Progenitor cell of endocrine pancreas (in vitro differentiated cells): ENCODE measurements around the gene ATR. TPM values are rescaled to one million over a fixed set of nuclear protein-coding genes. Genes with fewer than 3 reads are reported as not detected.
"Not testable (repeated sequence)": the region's sequence is repeated elsewhere in the genome, so short reads cannot be mapped to it uniquely, and the experiment has no call there.

ENCODE experiments used
- DNase-seq: peaks from one replicate; pipeline ENCODE4 v3.0.0; 2021; ENCODE audit warnings: low spot score; ENCODE audit not compliant: unreplicated experiment
- H3K27ac Mint-ChIP-seq: 2 replicates; pipeline ENCODE4 v1.8.0; 2021; ENCODE audit warnings: mild to moderate bottlenecking, moderate library complexity, mixed read lengths
- H3K27me3 Mint-ChIP-seq: 2 replicates; pipeline ENCODE4 v1.8.0; 2021; ENCODE audit warnings: mixed read lengths
- H3K36me3 Mint-ChIP-seq: 2 replicates; pipeline ENCODE4 v1.8.0; 2022; ENCODE audit warnings: mixed read lengths; ENCODE audit not compliant: insufficient read depth
- H3K4me1 Mint-ChIP-seq: 2 replicates; pipeline ENCODE4 v1.8.0; 2021; ENCODE audit warnings: low read depth, mixed read lengths
- H3K4me3 Mint-ChIP-seq: 2 replicates; pipeline ENCODE4 v1.8.0; 2021; ENCODE audit warnings: low read depth, mild to moderate bottlenecking, moderate library complexity, mixed read lengths
- H3K9me3 Mint-ChIP-seq: 2 replicates; pipeline ENCODE4 v1.8.0; 2021; ENCODE audit warnings: low read depth, mixed read lengths
- CTCF ChIP-seq: fragments of 200-600 bp; sonication (generic); IDR thresholded peaks from one replicate; pipeline ENCODE4 v1.5.0; 2021; ENCODE audit warnings: antibody characterized with exemption, mild to moderate bottlenecking; ENCODE audit not compliant: unreplicated experiment
- total RNA-seq: library from RNA; stranded (reverse); gene quantifications from 2 replicates; pipeline ENCODE4 v1.2.1, GENCODE V29; 2021

Gene ATR
- total RNA-seq, 1 donor from 2014 or later, result 20.3 TPM

GRCh38 chr3:142577696-142578328 is 721 bp downstream of the ATR start:
- no peak for DNase-seq

GRCh38 chr3:142576792-142577191 is 1.7 kb downstream of the ATR start:
- TF ChIP-seq CTCF, result no peak
- peaks cover 13% of the 10 kb centered on the region for H3K4me1 Mint-ChIP-seq
- no peak overlapping the region for H3K27ac Mint-ChIP-seq
- H3K36me3 Mint-ChIP-seq, result no peaks in the 10 kb centered on the region
- H3K9me3 Mint-ChIP-seq, result no peaks in the 10 kb centered on the region
- no peaks in the 10 kb centered on the region for H3K27me3 Mint-ChIP-seq
- DNase-seq, result no peak
- H3K4me3 Mint-ChIP-seq, result peak overlapping the region; percentile 97

More at GRCh38 chr3:142577696-142578328, 721 bp downstream of the ATR start:
- Mint-ChIP-seq H3K4me1 (peaks cover 13% of the 10 kb centered on the region), H3K9me3 (no peaks in the 10 kb centered on the region), H3K27me3 (peaks cover 3% of the 10 kb centered on the region), H3K27ac (peak overlapping the region; percentile 98), H3K4me3 (peak overlapping the region; percentile 97), H3K36me3 (no peaks in the 10 kb centered on the region)
- no peak for TF ChIP-seq CTCF

DNA sequence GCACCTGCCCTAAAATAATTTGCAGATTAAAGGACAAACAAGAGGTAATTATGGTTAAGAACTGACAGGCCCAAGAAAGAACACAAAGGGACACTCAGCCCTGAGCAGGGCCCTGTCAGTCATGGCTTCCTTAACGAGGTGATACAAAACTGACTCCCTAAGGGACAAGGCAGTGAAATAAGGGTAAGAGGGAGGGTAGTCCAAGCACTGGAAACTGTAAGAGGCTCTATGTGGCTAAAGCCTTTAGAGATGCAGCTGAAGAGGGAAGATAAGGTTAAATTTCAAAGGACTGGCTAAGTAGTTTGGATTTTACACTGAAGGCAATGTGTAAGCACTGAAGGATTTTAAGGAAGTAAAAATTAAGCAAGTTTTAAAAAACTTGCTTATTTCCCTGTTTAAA is 3.9 kb downstream of the ATR start:
- DNase-seq, result no peak
- no peaks in the 10 kb centered on the region for H3K36me3 Mint-ChIP-seq
- H3K27me3 Mint-ChIP-seq, result no peaks in the 10 kb centered on the region
- H3K4me3 Mint-ChIP-seq, result no peak overlapping the region
- H3K9me3 Mint-ChIP-seq, result no peaks in the 10 kb centered on the region
- peak overlapping the region; percentile 68 for H3K27ac Mint-ChIP-seq
- peaks cover 13% of the 10 kb centered on the region for H3K4me1 Mint-ChIP-seq
- no peak for TF ChIP-seq CTCF

- not testable (repeated sequence) for H3K4me3 Mint-ChIP-seq, H3K9me3 Mint-ChIP-seq, DNase-seq, H3K36me3 Mint-ChIP-seq, H3K27me3 Mint-ChIP-seq, H3K27ac Mint-ChIP-seq
- peaks cover 13% of the 10 kb centered on the region for H3K4me1 Mint-ChIP-seq
Measured at GRCh38 chr3:142574223-142574622, 4.3 kb downstream of the ATR start.

- not testable (repeated sequence) for H3K4me1 Mint-ChIP-seq, H3K27me3 Mint-ChIP-seq, H3K36me3 Mint-ChIP-seq, DNase-seq, H3K27ac Mint-ChIP-seq, H3K9me3 Mint-ChIP-seq, H3K4me3 Mint-ChIP-seq
Measured at GRCh38 chr3:142569422-142569821, 9.1 kb downstream of the ATR start.

GRCh38 chr3:142568393-142569017 is 10.0 kb downstream of the ATR start:
- no peaks in the 10 kb centered on the region for H3K27me3 Mint-ChIP-seq
- H3K4me3 Mint-ChIP-seq, result no peak overlapping the region
- H3K4me1 Mint-ChIP-seq, result peaks cover 5% of the 10 kb centered on the region
- no peaks in the 10 kb centered on the region for H3K9me3 Mint-ChIP-seq
- peaks cover 3% of the 10 kb centered on the region for H3K36me3 Mint-ChIP-seq
- TF ChIP-seq CTCF, result no peak
- no peak overlapping the region for H3K27ac Mint-ChIP-seq
- no peak for DNase-seq
